NB4 (cell line): ENCODE measurements around the gene CHAF1A.

Experiments
- CTCF ChIP-seq: IDR thresholded peaks from one replicate; pipeline ENCODE4 v1.5.1; 2012; ENCODE audit warnings: low read depth, low read length
- MAX ChIP-seq: IDR thresholded peaks from 2 replicates; pipeline ENCODE4 v1.6.1; 2011; ENCODE audit warnings: low read depth, low read length
- MYC ChIP-seq: IDR thresholded peaks from 2 replicates; pipeline ENCODE4 v1.6.1; 2011; ENCODE audit warnings: low read depth, low read length
- POLR2A ChIP-seq: IDR thresholded peaks from 2 replicates; pipeline ENCODE4 v1.6.1; 2011; ENCODE audit warnings: mild to moderate bottlenecking; ENCODE audit not compliant: insufficient read length; ENCODE audit errors: extremely low read depth

GRCh38 chr19:4414800-4415321 lies 12.4 kb downstream of the CHAF1A start:
- TF ChIP-seq CTCF: no peak
- no peak for TF ChIP-seq POLR2A
- TF ChIP-seq MYC: no peak
- TF ChIP-seq MAX: no peak
